B cell (primary cell): ENCODE measurements around the gene RAB39A.

Experiments
- EZH2 ChIP-seq: IDR thresholded peaks from 2 replicates; pipeline ENCODE4 v1.6.1; 2012; ENCODE audit warnings: borderline replicate concordance, low read depth, mild to moderate bottlenecking, moderate library complexity, low read length; ENCODE audit not compliant: insufficient read depth, poor library complexity, severe bottlenecking
- TF ChIP-seq, protein P1 (sequence below): fragments of 200-600 bp; IDR thresholded peaks from one replicate; pipeline ENCODE4 v1.8.0; 2022; ENCODE audit warnings: antibody characterized with exemption, mild to moderate bottlenecking

DNA sequence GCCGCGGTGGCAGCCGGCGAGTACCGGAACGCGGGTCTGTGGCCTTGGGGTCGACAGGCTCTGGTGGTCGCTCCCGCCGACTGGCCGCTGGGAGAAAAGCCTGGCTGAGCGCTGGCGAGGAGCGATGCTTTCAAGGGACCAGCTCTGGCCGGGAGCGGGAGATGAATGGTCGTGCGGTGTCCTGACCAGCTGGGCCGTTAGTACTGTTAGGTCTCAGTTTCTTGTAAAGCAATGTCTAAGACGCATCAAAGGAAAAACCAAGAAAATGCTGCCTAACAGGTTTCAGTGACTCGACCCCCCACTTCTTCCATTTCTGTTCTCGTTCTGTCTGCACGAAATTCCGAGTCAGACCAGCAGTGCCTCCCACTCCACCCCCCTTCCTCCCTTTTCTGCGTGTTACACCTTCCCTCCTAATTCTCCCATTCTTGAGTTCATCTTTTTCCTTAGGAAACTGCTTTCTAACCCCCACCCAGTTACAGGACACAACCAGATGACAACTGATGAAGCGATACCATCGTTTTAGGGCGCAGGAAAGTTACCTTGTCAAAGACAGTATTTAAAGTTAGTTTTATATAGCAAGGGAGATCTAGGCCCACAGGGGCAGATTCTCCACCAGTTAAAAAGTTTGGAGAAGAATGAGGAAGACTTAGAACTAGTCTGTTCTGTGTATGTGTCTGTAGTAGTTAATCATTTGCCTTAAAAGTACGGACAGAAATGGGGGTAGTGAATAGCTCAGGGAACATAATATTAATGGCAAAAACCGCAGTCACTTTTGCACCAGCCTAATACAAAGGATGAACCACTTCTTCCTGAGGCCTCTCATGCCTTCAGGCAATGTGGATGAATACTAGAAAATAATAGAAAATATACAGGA lies 81.5 kb downstream of the RAB39A start:
- TF ChIP-seq, protein P1, sequence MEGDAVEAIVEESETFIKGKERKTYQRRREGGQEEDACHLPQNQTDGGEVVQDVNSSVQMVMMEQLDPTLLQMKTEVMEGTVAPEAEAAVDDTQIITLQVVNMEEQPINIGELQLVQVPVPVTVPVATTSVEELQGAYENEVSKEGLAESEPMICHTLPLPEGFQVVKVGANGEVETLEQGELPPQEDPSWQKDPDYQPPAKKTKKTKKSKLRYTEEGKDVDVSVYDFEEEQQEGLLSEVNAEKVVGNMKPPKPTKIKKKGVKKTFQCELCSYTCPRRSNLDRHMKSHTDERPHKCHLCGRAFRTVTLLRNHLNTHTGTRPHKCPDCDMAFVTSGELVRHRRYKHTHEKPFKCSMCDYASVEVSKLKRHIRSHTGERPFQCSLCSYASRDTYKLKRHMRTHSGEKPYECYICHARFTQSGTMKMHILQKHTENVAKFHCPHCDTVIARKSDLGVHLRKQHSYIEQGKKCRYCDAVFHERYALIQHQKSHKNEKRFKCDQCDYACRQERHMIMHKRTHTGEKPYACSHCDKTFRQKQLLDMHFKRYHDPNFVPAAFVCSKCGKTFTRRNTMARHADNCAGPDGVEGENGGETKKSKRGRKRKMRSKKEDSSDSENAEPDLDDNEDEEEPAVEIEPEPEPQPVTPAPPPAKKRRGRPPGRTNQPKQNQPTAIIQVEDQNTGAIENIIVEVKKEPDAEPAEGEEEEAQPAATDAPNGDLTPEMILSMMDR, result no peak
- no peak for TF ChIP-seq EZH2
